Measurements from ENCODE around the gene MYH14. TPM values are rescaled to one million over a fixed set of nuclear protein-coding genes. Genes with fewer than 3 reads are reported as not detected.

Gene MYH14
- total and polyA plus RNA-seq, 12 donors: 0.22 to 8.5 (median 3.1) TPM

- H3K27me3 ChIP-seq: peaks cover 10% of the 10 kb centered on the region
- 16 to 28% (median 23%) methylated on average over 1 of the region's 1 CpG for whole genome bisulfite sequencing, 4 donors
- TF ChIP-seq, protein P1, sequence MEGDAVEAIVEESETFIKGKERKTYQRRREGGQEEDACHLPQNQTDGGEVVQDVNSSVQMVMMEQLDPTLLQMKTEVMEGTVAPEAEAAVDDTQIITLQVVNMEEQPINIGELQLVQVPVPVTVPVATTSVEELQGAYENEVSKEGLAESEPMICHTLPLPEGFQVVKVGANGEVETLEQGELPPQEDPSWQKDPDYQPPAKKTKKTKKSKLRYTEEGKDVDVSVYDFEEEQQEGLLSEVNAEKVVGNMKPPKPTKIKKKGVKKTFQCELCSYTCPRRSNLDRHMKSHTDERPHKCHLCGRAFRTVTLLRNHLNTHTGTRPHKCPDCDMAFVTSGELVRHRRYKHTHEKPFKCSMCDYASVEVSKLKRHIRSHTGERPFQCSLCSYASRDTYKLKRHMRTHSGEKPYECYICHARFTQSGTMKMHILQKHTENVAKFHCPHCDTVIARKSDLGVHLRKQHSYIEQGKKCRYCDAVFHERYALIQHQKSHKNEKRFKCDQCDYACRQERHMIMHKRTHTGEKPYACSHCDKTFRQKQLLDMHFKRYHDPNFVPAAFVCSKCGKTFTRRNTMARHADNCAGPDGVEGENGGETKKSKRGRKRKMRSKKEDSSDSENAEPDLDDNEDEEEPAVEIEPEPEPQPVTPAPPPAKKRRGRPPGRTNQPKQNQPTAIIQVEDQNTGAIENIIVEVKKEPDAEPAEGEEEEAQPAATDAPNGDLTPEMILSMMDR (IDR thresholded peaks at IDR 0.05): no peak
- TF ChIP-seq POLR2A (IDR thresholded peaks at IDR 0.05): no peak
Measured at GRCh38 chr19:50184196-50184595, 19.2 kb upstream of the MYH14 start.

DNA sequence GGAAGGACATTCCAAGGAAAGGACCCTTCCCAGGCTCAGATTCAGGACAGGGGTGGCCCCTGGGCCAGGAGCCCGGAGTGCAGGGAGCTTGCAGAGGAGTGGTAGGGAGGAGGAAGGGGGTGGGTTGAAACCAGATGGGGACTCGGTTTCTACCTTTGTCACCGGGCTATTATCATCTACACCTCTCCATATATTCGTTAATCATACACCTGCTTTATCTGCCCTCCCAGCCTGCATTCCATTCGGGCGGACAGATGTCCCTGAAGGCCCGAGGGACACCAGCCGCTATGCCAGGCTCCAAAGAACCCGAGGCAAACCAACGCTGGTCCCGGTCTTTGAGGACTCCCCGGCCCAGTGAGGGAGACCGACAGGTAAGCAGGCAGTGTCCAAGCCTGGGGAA lies 15.5 kb upstream of the MYH14 start:
- Histone ChIP-seq H3K27me3 (peaks cover 5% of the 10 kb centered on the region), H3K27ac (no peak overlapping the region)
- WGBS, 4 donors: 72 to 77% (median 75%) methylated on average over 12 to 13 of the region's 13 CpGs

More at GRCh38 chr19:50184196-50184595, 19.2 kb upstream of the MYH14 start:
- no peak for DNase-seq
- no peaks in the 10 kb centered on the region for H3K4me1 ChIP-seq (replicated peaks in 1 of 2)
- no peak overlapping the region for H3K27ac ChIP-seq
- no peaks in the 10 kb centered on the region for H3K9me3 ChIP-seq (replicated peaks in 1 of 3)
- no peak overlapping the region for H3K4me3 ChIP-seq
- intact Hi-C loops (cut with DNase I): no loop called here
- no peaks in the 10 kb centered on the region for H3K36me3 ChIP-seq (replicated peaks in 1 of 2)

DNA sequence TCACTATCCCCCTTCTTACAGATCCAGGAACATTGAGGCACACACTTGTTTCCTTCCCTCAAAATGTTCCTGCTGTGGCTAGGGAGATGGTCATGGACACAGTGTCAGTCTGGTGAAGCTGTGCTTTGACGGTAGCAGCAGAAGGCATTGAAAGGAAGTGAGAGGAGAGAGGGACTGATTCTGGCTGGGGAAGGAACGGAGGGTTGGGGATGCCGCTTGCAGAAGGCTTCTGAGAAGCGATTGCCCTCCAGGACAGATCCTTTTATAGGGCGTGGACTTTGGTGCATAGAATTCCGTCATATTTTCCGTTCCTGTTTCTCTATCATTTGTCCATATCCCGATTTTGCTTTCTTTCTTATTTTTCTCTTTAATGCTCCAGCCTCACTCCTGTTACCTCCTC lies 14.1 kb upstream of the MYH14 start:
- Histone ChIP-seq H3K27ac (no peak overlapping the region), H3K36me3 (replicated peaks in 1 of 2) (no peaks in the 10 kb centered on the region), H3K9me3 (replicated peaks in 1 of 3) (no peaks in the 10 kb centered on the region), H3K27me3 (peaks cover 5% of the 10 kb centered on the region), H3K4me1 (replicated peaks in 1 of 2) (no peaks in the 10 kb centered on the region), H3K4me3 (no peak overlapping the region)
- no peak for DNase-seq
- TF ChIP-seq, protein P1 (IDR thresholded peaks at IDR 0.05): no peak
- TF ChIP-seq POLR2A (IDR thresholded peaks at IDR 0.05): no peak
- WGBS, 4 donors: 61 to 66% (median 65%) methylated on average over 8 of the region's 8 CpGs
- intact Hi-C loops (cut with DNase I): no loop called here

More for the DNA sequence above, 15.5 kb upstream of the MYH14 start:
- Histone ChIP-seq H3K36me3 (replicated peaks in 1 of 2) (no peaks in the 10 kb centered on the region), H3K4me1 (replicated peaks in 1 of 2) (no peaks in the 10 kb centered on the region), H3K9me3 (replicated peaks in 1 of 3) (no peaks in the 10 kb centered on the region), H3K4me3 (no peak overlapping the region)
- TF ChIP-seq POLR2A (IDR thresholded peaks at IDR 0.05): no peak
- TF ChIP-seq, protein P1 (IDR thresholded peaks at IDR 0.05): no peak
- intact Hi-C loops (cut with DNase I): no loop called here
- no peak for DNase-seq

DNA sequence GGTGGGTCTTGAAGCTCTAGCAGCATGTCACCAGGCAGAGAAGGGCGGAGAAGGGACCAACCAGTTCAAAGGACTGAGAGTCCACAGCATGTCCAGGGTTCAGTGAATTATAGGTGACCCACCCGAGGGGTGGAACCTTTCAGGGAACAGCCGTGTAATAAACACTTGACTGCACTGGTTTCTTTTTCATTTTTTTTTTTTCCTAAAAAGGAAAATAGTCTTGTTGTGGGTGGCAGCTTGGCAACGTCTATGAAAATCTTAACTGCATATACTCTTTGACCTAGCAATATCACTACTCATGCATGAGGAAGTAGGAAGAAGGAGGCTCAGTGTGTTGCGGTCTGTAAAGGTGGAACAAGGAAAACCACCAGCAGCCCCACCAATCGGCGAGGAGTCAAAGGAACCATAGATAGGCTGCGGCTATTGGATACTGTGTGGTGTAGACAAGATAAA lies 13.0 kb upstream of the MYH14 start:
- no peaks in the 10 kb centered on the region for H3K9me3 ChIP-seq (replicated peaks in 1 of 3)
- intact Hi-C loops (cut with DNase I): no loop called here
- no peak for DNase-seq
- H3K27me3 ChIP-seq: peaks cover 5% of the 10 kb centered on the region
- no peaks in the 10 kb centered on the region for H3K4me1 ChIP-seq (replicated peaks in 1 of 2)
- WGBS, 4 donors: 65 to 69% (median 69%) methylated on average over 8 of the region's 8 CpGs
- H3K36me3 ChIP-seq (replicated peaks in 1 of 2): no peaks in the 10 kb centered on the region
- no peak overlapping the region for H3K4me3 ChIP-seq
- no peak overlapping the region for H3K27ac ChIP-seq
- TF ChIP-seq, protein P1 (IDR thresholded peaks at IDR 0.05): no peak
- no peak for TF ChIP-seq POLR2A (IDR thresholded peaks at IDR 0.05)
